IMR-90 (cell line): ENCODE data around the gene QDPR.

Experiments used
- CTCF ChIP-seq: conservative IDR thresholded peaks from 2 replicates; pipeline ENCODE4 v1.5.1; 2012; ENCODE audit warnings: mild to moderate bottlenecking, low read depth, low read length, improper control_type of control experiment
- MAZ ChIP-seq: IDR thresholded peaks from 2 replicates; pipeline ENCODE4 v1.6.1; 2012; ENCODE audit warnings: low read depth, mild to moderate bottlenecking, low read length, improper control_type of control experiment, moderate library complexity, borderline replicate concordance

- TF ChIP-seq CTCF (no peak), MAZ (no peak)
Measured at GRCh38 chr4:17510582-17510981, 1.3 kb downstream of the QDPR start.
